ENCODE measurements around the gene ACOX2.

GRCh38 chr3:58555203-58555602 lies 18.2 kb upstream of the ACOX2 start:
- TF ChIP-seq CTCF (IDR thresholded peaks at IDR 0.05; ENCODE audit: low read length) (no peak), EZH2 (IDR thresholded peaks at IDR 0.05; ENCODE audit: borderline replicate concordance, low read length) (no peak)
